GM12891 (cell line): ENCODE data around the gene TMEM218.

Source experiments
- POLR2A ChIP-seq: IDR thresholded peaks from 2 replicates; pipeline ENCODE4 v1.6.1; 2011; ENCODE audit warnings: low read depth, low read length, control low read depth
- POLR2AphosphoS5 ChIP-seq: IDR thresholded peaks from 2 replicates; pipeline ENCODE4 v1.6.1; 2011; ENCODE audit warnings: low read depth, low read length, control low read depth
- POU2F2 ChIP-seq: IDR thresholded peaks from 2 replicates; pipeline ENCODE4 v1.6.1; 2011; ENCODE audit warnings: low read depth, mild to moderate bottlenecking, control low read depth, low read length, moderate library complexity
- TAF1 ChIP-seq: IDR thresholded peaks from 2 replicates; pipeline ENCODE4 v1.6.1; 2011; ENCODE audit warnings: low read depth, low read length, control low read depth

- TF ChIP-seq POLR2A (no peak), TAF1 (no peak), POLR2AphosphoS5 (no peak), POU2F2 (no peak)
Measured at GRCh38 chr11:125102025-125102424, 9.4 kb downstream of the TMEM218 start.
